ENCODE measurements around the gene ABHD2. TPM values are rescaled to one million over a fixed set of nuclear protein-coding genes. Genes with fewer than 3 reads are reported as not detected.

The ABHD2 gene
- total RNA-seq, 1 experiment from 2014 or later = 15.6 TPM

GRCh38 chr15:89148126-89148525 lies 59.9 kb downstream of the ABHD2 start:
- no peak overlapping the region for H3K56ac ChIP-seq (ENCODE audit: insufficient read length, low read depth, low read length)
- H3K14ac ChIP-seq (ENCODE audit: insufficient read depth, low read length) = no peak overlapping the region
- H3K18ac ChIP-seq (ENCODE audit: insufficient read length, low read depth, low read length) = no peak overlapping the region
- no peaks in the 10 kb centered on the region for H3K9me3 Mint-ChIP-seq
- no peak overlapping the region for H2BK15ac ChIP-seq (ENCODE audit: low read depth, low read length)
- no peak overlapping the region for H3K27ac Mint-ChIP-seq
- H3K27me3 Mint-ChIP-seq (ENCODE audit: low read depth) = no peaks in the 10 kb centered on the region
- no peaks in the 10 kb centered on the region for H3K23me2 ChIP-seq (ENCODE audit: insufficient read length, low read depth, low read length, poor library complexity, severe bottlenecking)
- no peaks in the 10 kb centered on the region for H3K79me2 ChIP-seq (ENCODE audit: insufficient read depth, low read length)
- no peak for TF ChIP-seq CTCF (conservative IDR thresholded peaks at IDR 0.05)
- H3K4me1 Mint-ChIP-seq = peaks cover 6 to 7% of the 10 kb centered on the region in 2 experiments
- no peaks in the 10 kb centered on the region for H3K9me3 ChIP-seq (ENCODE audit: control insufficient read depth, low read depth, low read length)
- peaks cover 5 to 9% (median 6%) of the 10 kb centered on the region in 3 experiments; a peak in 4 of 7 replicates for H3K36me3 Mint-ChIP-seq (ENCODE audit: insufficient read depth in 1 of 3, low read depth in 3 of 3)
- no peak overlapping the region for H4K5ac ChIP-seq (ENCODE audit: insufficient read length, low read depth, low read length)
- H3K4me3 Mint-ChIP-seq = no peak overlapping the region
- H2BK12ac ChIP-seq (ENCODE audit: insufficient read length, low read depth, low read length) = no peak overlapping the region
- H3K9ac ChIP-seq (ENCODE audit: extremely low read depth, insufficient read length, low read length) = no peak overlapping the region
- H3K27me3 ChIP-seq (ENCODE audit: insufficient read depth, low read length) = no peaks in the 10 kb centered on the region
- DNase-seq = no peak
- no peak overlapping the region for H2BK120ac ChIP-seq (ENCODE audit: low read depth, low read length, poor library complexity, severe bottlenecking)
- H2BK20ac ChIP-seq (ENCODE audit: low read depth, low read length, poor library complexity, severe bottlenecking) = no peak overlapping the region
- no peak overlapping the region for H3K23ac ChIP-seq (ENCODE audit: insufficient read length, low read depth, low read length)
- no peak overlapping the region for H3K27ac ChIP-seq (ENCODE audit: insufficient read length, low read depth, low read length)
- no peak overlapping the region for H2AK5ac ChIP-seq (ENCODE audit: insufficient read length, low read length)
- no peak overlapping the region for H4K91ac ChIP-seq (ENCODE audit: insufficient read length, low read depth, low read length)
- no peak overlapping the region for H2AFZ ChIP-seq (ENCODE audit: low read length)
- H4K20me1 ChIP-seq (ENCODE audit: control insufficient read depth, insufficient read depth, insufficient read length) = no peaks in the 10 kb centered on the region
- no peaks in the 10 kb centered on the region for H3K79me1 ChIP-seq (ENCODE audit: insufficient read depth, low read depth, low read length, poor library complexity, severe bottlenecking)
- WGBS (ENCODE audit: extremely low coverage, insufficient read length, low lambda C conversion rate) = no CpG with 5 or more reads among the region's 2 CpGs
- H4K8ac ChIP-seq (replicated peaks; ENCODE audit: insufficient read length, low read depth, low read length) = no peak overlapping the region
- H3K4ac ChIP-seq (ENCODE audit: low read depth, low read length) = no peak overlapping the region
- no peak overlapping the region for H3K4me2 ChIP-seq (ENCODE audit: insufficient read depth, insufficient read length, low read length)
- H3K4me1 ChIP-seq (ENCODE audit: insufficient read depth, low read length) = no peaks in the 10 kb centered on the region
- H2BK5ac ChIP-seq (ENCODE audit: insufficient read length, low read length) = no peak overlapping the region
- H3T11ph ChIP-seq (ENCODE audit: low read length) = no peak overlapping the region
